Measurements from ENCODE around the gene ZNRF3.

DNA sequence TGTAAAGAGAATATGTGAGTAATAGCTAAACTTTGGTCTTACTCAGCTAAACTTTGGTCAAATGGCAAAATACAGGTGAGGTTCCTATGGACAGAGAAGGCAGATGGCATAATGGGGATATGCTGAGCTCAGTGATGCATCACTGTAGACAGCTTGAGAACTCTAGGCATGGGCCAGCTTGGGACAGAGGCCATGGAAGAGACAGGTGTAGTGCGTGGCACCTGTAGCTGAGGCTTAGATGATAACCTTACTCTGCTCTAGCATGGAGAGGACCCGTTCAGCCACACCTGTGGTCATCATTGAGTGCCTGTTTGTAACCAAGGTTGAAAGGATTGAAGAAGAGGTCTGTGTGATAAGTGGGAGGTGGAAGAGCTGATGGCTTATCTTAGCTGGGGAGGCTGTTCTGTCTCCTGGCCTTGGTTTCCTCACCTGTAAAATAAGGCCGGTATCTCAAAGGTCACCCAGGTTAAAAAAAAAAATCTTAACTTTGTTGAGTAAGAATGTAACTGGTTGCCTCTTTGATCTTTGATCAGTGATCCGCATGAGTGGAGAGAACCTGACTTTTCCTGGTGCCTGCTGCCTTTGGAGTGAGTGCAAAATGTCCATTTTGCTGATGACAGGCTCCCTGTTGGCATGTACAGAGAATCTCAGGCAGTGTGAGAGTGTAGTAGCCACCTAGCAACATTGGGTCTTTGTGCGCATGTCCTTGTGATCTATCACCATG is 48.6 kb downstream of the ZNRF3 start:
- TF ChIP-seq, protein P1, sequence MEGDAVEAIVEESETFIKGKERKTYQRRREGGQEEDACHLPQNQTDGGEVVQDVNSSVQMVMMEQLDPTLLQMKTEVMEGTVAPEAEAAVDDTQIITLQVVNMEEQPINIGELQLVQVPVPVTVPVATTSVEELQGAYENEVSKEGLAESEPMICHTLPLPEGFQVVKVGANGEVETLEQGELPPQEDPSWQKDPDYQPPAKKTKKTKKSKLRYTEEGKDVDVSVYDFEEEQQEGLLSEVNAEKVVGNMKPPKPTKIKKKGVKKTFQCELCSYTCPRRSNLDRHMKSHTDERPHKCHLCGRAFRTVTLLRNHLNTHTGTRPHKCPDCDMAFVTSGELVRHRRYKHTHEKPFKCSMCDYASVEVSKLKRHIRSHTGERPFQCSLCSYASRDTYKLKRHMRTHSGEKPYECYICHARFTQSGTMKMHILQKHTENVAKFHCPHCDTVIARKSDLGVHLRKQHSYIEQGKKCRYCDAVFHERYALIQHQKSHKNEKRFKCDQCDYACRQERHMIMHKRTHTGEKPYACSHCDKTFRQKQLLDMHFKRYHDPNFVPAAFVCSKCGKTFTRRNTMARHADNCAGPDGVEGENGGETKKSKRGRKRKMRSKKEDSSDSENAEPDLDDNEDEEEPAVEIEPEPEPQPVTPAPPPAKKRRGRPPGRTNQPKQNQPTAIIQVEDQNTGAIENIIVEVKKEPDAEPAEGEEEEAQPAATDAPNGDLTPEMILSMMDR (IDR thresholded peaks at IDR 0.05), result no peak
- no peak for TF ChIP-seq ZFX (IDR thresholded peaks at IDR 0.05; ENCODE audit: borderline replicate concordance)
